HG03280 (cell line): Measurements from ENCODE around the gene ZNF586.
"Not testable (repeated sequence)": the region's sequence is repeated elsewhere in the genome, so short reads cannot be mapped to it uniquely, and the experiment has no call there.

Experiments
- ATAC-seq: cut with Tn5 transposase; IDR thresholded peaks from one replicate; pipeline ENCODE4 v1.9.1; 2021; ENCODE audit warnings: mild to moderate bottlenecking, moderate library complexity; ENCODE audit not compliant: unreplicated experiment

The ZNF586 gene

DNA sequence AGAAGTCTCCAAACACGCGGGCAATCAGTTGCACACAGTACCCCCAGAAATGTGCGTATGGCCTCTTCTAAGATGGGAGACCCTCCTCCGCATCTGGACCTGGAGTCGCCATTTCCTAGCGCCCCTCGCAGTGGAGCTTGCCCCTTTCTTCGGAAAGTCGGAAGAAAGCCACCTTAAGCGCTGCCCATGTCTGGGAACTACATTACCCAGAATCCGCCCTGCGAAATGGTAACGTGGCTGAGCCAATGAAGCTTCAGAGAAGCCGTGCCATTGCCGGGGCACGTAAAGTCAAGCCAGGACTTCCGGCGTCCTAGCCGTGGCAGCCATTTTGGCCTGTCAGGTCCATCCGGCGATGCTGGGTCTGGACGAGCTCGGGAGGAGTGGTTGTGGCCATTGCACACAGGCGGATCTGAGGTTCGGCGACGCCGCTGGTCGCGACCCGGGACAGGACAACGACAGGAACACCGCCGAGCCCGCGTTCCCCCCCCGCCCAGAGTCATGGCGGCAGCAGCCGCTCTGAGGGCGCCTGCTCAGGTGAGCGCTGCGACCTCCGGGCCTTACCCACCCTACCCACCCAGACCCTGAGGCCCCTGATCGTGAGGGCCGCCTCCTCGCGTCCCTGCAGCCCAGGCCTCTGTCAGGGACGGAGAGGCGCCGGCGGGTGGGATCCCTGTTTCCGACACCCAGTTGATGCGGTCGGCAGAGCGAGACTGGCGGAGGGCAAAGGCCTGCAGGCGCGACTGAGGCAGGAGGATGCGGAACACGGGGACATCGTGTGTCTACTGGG, at the start of gene ZNF586:
Gene ZNF586, plus strand, starts transcription at position 332 of the 787 bp plus-strand sequence. Its CDS starts 167 bp downstream, at position 499.
- peak; percentile 97 for ATAC-seq

DNA sequence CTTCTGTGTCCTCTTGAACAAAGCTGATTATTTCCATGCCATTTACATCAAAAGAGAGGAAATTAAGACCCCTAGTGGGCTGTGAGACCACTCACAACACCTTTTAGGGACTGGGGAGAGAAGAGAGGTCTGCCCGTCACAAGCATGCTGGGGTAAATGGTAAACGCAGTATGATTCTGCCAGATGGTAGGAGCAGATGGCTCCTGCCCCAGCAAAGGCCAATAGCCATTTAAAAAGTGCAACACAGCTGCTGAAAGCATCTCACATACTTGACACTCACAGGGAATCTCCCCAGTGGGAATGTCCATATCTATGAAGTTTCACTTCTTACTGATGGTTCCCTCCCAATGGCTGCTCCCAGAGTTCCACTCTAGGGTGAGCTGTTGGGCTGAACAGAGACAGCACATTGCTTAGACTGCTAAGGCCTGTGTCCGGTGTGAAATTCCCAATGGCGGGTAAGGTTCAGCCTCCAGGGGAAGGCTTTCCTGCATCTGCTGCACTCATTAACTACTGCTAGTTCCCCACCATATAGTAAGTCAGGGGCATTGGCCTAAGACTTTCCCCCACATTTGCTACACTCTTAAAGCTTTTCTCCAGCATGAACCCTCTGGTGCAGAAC, 49.5 kb upstream of the ZNF586 start:
- ATAC-seq = no peak

DNA sequence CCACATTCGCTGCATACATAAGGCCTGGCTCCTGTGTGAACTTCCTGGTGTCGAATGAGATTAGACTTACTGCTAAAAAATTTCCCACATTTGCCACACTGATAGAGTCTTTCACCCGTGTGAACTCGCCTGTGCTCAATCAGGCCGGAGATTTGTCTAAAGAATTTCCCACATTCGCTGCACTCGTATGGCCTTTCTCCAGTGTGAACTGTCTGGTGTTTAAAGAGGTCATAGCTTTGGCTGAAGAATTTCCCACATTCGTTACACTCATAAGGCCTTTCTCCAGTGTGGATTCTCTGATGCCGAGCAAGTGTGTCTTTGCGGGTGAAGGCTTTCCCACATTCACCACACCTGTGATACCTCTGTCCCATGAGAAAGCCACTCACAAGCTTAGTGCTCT, 48.6 kb upstream of the ZNF586 start:
- no peak for ATAC-seq

DNA sequence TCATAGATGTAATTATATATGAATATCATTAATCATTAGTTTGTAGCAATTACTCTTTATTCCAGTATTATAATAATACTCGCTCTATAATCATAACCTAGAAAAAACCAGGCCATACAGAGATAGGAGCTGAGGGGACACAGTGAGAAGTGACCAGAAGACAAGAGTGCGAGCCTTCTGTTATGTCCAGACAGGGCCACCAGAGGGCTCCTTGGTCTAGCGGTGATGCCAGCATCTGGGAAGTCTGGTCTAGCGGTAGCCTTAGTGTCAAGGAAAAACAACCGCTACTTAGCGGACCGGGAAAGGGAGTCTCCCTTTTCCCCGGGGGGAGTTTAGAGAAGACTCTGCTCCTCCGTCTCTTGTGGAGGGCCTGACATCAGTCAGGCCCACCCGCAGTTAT, 31.2 kb upstream of the ZNF586 start:
- ATAC-seq = not testable (repeated sequence)

DNA sequence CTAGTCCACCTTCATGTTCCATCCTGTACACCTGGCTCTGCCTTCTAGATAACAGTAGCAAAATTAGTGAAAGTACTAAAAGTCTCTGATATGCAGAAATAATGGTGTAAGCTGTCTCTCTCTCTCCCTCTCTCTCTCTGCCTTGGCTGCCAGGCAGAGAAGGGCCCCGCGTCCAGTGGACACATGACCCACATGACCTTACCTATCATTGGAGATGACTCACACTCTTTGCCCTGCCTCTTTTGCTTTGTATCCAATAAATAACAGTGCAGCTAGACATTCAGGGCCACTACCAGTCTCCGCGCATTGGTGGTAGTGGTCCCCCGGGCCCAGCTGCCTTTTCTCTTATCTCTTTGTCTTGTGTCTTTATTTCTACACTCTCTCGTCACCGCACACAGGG, 30.7 kb upstream of the ZNF586 start:
- not testable (repeated sequence) for ATAC-seq

DNA sequence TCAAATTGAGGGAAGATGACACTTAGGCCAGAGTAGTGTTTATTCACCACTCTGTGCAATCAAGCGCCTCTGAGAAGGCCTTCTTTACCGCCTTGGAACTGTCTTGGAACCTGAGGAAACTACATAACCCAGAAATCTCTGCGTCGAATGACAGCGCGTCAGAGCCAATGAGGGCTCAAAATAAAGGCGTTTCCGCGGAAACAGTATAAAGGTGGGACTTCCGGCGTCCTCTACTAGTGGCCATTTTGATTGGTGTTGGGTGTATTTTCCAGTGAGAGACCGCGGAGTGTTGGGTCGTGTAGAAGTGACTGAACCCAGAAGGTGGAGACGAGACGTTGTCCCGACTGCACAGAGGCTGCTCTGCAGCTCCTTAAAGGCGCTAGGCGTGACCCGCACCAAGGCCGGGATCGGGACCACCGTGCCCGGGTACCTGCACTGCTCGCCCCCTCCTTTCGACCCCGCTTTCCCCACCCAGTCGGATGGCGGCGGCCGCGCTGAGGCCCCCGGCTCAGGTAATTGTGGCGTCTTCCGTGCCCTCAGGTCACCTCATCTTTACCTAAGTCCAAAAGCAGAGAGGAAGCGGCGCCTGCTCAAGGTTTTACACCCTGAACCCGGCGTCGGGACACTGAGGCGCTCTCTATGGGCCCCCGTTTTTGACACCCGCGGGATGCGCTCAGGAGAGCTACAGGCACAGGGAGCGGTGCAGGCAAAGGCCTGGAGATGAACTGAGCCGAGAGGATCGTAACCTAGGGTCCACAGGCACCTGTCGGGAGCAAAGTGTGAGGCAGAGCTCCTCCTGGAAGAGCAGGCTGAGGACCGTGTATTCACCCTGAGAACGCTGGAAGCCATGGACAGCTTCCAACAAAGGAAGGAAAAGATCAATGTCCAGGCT, 22.6 kb upstream of the ZNF586 start, which contains the start of gene ZNF776:
Gene ZNF776, plus strand, starts transcription at position 236 of the 892 bp plus-strand sequence. Its CDS starts 244 bp downstream, at position 480.
- peak; percentile 97 for ATAC-seq

DNA sequence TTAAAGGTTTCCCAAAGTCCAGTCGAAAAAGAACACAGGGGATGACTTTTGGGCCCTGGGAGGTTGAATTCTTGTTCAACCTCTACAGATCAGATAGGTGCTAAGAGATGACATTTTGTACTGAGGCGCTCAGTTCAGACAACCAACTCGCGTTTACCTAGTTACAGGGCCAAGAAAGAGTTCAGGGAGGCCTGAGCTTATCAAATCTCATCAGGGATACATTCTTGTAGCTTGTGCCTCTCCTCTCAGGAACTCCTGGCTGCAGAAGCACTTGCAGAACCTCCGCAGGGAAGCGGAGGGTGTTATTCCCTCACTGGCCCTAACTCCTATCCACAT, 22.0 kb upstream of the ZNF586 start:
- ATAC-seq = no peak

DNA sequence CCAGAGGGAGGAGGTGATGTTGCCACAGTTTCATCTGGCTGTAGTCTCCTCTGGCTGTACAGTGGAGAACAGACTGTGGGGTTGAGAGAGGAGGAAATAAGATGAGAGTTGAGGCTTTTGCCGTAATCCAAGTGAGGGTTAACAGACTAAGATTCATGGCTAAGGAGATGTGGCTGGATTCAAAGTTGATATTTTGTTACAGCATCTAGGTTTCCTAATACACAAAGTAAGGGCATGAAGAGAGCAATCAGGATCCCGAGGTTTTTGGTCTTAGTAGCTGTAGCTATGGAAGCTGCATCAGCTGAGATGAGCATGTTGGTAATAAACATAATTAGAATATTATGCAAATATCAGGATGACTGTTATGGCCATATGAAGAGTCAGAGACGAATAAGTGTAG, 21.4 kb upstream of the ZNF586 start:
- ATAC-seq = no peak

DNA sequence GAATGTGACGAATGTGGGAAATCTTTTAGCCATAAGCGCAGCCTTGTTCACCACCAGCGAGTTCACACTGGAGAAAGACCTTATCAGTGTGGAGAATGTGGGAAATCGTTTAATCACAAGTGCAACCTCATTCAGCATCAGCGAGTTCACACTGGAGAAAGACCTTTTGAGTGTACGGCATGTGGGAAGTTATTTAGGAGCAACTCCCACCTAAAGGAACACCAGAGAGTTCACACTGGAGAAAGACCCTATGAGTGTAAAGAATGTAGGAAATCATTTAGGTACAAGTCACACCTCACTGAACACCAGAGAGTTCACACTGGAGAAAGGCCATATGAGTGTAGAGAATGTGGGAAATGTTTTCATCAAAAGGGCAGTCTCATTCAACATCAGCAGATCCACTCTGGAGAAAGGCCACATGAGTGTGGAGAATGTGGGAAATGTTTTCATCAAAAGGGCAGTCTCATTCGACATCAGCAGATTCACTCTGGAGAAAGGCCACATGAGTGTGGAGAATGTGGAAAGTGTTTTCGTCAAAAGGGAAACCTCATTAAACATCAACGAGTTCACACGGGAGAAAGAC, 15.3 kb upstream of the ZNF586 start:
- ATAC-seq = no peak

DNA sequence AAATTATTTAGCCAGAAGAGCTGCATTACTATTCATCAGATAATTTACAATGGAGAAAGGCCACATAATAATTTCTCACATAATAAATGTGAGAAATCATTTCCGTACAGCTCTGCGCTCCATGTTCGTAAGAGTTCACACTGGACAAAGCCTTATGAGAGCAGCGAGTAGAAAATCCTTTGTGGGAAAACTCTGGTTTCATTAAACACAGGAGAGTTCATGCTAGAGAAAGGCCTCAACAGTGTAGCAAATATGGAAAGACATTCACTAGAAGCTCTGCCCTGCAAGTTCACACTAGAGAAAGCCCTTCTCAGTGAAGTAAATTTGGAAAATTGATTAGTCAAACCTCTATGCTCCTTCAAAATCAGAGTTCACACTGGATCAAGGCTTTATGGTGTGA, 14.4 kb upstream of the ZNF586 start:
- no peak for ATAC-seq

DNA sequence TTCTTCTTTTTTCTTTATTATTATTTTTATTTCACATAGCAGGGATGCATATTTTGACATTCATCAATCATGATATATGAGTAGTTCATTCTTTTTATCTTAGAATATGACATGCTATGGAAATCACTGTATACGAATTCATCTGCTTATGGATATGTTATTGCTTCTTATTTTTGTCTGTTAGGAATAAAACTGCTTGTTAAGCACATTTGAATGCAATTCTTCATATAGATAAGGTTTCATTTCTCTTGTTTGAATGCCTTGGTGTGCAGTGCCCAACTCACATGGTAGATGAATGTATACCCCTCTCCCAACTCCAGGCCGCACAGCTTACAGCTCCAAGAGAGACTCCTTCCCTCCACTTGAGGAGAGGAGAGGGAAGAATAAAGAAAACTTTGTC, 11.5 kb upstream of the ZNF586 start:
- ATAC-seq = no peak

DNA sequence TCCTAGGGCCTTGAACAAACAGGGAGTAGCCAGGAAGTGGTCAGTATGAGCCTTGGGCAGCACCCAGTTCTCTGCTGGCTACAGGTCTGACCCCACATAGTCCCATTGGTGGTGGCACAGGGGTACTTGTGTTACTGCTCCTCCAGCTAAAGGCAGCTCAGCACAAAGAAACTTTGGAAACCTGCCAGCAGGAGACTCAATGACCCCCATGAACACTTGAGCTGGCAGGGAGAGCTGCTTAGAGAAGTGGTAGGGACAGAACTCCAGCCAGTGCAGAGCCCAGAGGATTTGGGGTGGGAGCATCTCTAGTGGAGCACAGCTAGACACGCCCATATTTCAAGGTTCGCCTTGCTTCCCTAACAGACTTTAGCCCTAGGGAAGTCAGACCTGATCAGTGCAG, 10.4 kb upstream of the ZNF586 start:
- no peak for ATAC-seq

DNA sequence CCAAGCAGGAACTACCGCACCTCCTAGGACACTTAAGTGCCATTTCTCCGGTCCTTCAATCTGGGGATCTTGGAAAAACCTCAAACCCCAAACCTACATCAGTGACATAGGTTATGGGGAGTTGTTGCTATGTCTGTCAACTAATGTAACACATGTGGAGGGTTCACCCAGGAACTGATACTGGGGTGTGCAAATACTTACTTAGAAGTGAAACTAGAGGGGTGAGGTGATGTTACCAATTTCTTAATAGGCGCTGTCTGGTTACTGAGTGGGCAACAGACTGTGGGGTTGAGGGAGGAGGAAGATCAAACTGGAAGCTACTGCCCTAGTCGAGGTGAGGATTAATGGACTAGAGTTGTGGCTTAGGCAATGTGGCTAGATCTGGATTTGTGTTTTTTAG, 1.9 kb downstream of the ZNF586 start:
- ATAC-seq = no peak

DNA sequence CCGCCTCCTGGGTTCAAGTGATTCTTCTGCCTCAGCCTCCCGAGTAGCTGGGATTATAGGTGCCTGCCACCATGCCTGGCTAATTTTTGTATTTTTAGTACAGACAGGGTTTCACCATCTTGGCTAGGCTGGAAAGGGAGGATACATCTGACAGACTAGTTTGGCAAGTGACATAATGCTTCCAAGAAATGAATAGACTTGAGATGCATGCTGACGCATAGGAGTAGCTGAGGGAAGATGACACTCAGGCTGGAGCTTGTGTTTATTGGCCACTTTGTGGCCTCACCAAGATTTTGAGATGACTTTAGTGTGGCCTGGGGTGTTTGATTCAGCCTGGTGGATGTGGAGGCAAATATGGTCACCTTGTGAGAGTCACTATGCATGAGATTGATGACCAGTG, 4.0 kb downstream of the ZNF586 start:
- no peak for ATAC-seq

DNA sequence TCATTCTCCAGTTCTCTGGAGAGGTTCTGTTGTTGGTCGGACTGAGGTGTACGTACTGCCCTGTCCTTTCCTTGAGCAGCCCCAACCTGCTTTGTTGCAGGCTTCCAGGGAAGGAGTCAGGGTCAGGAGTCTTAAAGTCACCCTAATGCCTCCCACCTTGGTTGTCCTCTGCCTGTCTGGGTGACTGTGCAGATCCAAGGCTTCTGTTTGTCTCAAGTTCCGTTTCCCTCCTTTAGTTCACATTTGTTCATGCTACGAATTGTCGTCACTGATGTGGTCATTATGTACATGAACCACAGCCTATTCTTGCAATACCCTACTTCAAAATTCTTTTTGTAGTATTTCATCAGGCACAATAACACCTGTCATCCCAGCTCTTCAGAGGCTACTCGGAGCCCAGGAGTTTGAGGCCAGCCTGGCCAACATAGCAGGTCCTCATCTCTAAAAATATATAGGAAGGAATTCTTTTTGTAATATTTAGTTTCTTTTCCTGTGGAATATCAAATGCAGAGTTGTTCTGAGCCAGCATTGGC, 7.4 kb downstream of the ZNF586 start:
- ATAC-seq = no peak

DNA sequence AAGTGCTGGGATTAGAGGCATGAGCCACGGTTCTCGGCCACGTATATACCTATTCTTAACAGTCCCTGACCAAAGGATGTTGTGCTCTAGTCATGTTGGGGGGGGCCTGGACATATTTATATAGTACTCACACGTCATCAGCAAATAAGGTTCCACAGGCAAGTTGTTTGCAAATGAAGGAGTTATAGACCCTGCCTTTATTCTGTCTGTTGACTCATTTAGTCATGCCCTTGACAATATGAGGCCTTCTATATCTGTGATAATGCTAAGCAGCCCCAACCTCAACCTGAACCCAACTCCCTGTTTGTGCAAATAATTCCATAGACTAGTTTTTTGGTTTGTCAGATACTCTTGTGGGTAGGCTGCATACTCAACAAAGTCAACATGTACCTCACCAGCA, 8.9 kb downstream of the ZNF586 start:
- no peak for ATAC-seq

DNA sequence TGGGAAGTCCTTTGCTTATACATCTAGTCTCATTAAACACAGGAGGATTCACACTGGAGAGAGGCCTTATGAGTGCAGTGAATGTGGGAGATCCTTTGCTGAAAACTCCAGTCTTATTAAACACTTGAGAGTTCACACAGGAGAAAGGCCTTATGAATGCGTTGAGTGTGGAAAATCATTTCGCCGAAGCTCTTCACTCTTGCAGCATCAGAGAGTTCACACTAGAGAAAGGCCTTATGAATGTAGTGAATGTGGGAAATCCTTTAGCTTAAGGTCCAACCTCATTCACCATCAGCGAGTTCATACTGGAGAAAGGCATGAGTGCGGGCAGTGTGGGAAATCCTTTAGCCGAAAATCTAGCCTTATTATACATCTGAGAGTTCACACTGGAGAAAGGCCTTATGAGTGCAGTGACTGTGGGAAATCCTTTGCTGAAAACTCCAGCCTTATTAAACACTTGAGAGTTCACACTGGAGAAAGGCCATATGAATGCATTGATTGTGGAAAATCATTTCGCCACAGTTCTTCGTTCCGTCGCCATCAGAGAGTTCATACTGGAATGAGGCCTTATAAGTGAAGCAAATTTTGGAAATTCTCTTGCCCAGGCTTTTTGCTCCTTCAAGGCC, 9.9 kb downstream of the ZNF586 start:
- ATAC-seq = no peak

DNA sequence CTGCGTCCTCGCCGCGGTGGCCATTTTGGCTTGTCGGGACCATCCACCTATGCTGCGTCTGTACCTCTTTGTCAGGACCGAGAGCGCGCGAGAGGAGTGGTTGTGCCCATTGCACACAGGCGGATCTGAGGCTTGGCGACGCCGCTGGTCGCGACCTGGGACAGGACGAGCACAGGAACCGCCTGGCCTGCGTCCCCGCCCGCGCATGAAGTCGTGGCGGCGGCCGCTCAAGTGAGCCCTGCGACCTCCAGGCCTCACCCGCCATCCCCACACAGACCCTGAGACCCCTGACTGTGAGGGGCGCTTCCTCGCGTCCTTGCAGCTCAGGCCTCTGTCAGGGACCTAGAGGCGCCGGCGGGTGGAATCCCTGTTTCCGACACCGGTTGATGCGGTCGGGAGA, 16.8 kb downstream of the ZNF586 start:
- ATAC-seq = no peak

DNA sequence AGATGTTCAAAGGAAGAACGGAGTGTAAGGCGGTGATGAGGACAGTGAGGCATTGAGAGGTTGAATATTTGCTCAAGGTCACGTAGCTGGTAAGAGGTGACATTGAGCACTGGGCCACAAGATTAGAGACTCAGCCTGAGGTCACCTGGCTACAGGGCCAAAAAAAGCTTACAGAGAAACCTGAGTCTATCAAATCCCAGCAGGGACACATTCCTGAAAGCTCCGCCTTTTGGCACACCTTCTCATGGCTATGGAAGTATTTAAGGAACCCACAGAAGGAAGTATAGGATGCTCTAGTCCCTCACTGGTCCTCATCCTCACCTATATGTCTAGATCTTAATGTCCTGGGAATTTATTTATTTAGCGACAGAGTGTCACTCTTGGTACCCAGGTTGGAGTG, 17.4 kb downstream of the ZNF586 start:
- ATAC-seq = no peak

DNA sequence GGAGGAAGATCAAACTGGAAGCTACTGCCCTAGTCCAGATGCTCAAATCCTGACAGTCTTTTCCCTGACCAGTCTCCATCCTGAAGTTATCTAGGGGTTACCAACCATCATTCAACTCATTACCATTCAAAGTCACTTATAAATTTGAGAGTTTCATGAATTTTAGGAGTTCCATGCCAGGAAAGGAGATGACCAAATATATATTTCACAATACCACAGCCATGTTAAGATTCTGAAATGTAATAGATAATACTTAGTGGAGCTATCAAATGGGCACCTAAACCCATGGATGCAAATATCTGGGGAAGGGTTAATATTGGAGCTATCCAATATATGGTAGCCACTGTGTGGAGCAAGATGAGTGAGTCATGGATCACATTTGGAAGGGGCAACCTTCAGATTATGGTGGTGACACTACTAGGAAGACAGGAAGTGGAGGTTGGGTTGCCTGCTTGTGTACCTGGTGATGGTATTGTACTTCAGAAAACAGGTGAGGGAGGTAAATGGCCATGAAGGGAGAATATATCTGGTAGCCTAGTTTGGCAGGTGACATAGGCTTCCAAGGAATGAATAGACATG, 18.7 kb downstream of the ZNF586 start:
- ATAC-seq = no peak
